GM19397 (cell line): ENCODE data around the gene PTPRB.

Experiments
- ATAC-seq: cut with Tn5 transposase; IDR thresholded peaks from one replicate; pipeline ENCODE4 v1.9.1; 2021; ENCODE audit warnings: mild to moderate bottlenecking, moderate library complexity; ENCODE audit not compliant: unreplicated experiment

Gene PTPRB

GRCh38 chr12:70644861-70645260, 7.6 kb upstream of the PTPRB start:
- no peak for ATAC-seq

DNA sequence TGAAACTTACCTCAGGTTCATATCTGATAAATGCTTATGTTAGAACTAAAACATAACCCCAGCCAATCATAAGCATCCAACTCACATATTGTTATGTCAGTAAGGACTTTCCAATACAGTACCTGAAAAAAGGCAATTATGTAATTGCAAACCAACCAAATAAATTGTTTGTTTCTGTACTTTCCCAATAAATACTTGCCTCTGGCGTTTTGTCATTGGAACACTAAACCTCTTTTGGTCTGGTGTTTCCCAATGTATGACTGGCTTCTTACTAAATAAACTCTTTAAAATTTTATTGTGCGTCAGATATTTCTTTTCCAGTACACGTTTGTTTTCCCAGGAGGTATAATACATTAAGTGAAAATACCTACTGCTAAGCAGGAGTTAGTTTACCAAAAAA, 6.7 kb upstream of the PTPRB start:
- ATAC-seq, result no peak

GRCh38 chr12:70641691-70642090, 4.5 kb upstream of the PTPRB start:
- no peak for ATAC-seq

- no peak for ATAC-seq
Measured at GRCh38 chr12:70640901-70641300, 3.7 kb upstream of the PTPRB start.

DNA sequence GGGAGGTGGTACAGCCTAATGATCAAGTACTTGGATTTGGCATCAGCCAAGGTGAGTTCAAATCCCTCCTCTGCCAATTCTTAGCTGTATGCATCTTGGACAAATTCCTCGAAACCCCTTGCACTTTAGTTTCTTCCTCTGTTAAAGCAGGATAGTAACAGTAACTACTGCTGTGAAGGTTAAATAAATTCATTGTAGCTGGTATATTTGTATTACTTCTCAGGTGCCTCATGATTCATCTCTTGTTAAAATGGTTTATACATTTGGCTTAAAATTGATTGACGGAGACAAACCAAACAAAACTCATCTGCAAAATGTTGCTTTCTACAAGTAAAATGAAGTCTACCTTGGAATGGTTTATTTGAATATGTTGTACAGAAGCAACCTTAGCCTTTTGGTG, 2.3 kb upstream of the PTPRB start:
- ATAC-seq, result no peak

- ATAC-seq, result no peak
Measured at GRCh38 chr12:70638639-70639360, 1.6 kb upstream of the PTPRB start.

DNA sequence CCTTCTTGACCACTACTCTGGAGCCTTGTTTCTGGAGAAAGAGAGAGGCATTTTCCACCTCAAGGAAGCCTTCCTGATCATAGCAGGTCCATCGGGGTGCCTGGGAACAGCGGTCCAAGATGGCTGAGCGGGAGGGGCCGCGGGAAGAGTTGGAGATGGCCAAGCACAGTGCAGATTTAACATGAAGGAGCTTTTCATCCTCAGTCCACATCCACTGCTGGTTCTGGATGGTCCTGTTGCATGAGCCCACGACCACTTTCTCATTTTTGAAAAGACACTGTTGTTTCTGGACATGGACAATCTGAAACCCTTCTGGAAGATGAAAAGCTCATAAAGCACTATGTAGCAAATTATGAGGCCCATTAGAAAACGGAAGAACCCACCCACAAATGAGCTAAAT, 1.5 kb downstream of the PTPRB start:
- no peak for ATAC-seq

DNA sequence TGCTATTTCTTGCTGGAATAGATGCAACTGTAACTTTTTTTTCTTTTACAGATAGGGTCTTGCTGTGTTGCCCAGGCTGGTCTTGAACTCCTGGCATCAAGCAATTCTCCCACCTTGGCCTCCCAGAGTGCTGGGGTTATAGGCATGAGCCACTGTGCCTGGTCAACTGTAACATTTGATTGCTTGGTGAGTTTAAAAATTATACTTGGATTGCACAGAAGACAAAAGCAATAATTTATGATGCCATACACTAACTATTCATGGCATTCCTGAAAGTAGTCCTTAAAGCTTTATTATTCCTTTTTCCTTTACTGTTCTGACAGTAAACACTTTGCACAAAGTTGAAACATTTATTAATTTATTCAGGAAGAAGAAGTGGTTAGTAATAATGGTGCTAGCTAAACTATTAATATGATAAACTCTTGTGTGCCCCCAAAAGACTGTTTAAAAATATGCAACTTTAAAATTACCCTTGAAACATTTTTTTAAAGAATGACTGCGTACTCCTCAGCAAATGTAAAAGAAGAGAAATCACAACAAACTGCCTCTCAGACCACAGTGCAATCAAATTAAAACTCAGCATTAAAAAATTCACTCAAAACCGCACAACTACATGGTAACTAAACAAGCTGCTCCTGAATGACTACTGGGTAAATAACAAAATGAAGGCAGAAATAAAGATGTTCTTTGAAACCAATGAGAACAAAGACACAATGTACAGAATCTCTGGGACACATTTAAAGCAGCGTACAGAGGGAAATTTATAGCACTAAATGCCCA, 8.3 kb downstream of the PTPRB start:
- ATAC-seq, result no peak

GRCh38 chr12:70627677-70628076, 9.6 kb downstream of the PTPRB start:
- ATAC-seq, result no peak

DNA sequence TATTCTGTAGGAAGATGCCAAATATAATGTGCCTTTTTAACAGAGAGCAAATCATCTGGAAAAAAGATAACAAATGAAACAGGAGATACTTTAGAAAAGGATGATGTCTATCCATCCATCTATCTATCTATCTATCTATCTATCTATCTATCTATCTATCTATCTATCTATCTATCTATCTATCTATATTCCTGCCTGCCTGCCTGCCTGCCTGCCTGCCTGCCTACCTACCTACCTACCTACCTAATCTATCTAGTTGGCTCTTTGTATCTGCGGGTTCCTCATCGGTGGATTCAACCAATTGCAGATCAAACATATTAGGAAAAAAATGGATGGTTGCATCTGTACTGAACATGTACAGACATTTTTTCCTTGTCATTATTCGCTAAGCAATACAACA, 11.0 kb downstream of the PTPRB start:
- no peak for ATAC-seq

GRCh38 chr12:70619471-70620152, 17.6 kb downstream of the PTPRB start:
- no peak for ATAC-seq

DNA sequence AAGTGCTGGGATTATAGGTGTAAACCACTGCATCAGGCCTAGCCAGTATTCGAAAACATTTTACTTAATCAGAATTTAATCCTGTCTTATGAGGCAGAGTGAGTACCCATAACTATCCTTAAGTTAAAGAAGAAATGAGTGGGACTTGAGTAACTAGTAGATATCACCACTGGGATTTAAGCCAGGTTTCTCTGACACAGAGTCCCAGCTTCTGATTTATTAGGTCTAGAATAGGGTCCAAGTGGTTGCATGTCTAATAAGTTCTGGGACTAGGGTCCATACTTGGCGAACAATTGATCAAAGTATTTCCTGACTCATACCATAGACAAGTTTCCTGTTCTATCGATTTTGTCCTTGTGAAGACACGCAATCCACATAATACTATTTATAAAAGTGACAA, 18.9 kb downstream of the PTPRB start:
- ATAC-seq, result no peak

DNA sequence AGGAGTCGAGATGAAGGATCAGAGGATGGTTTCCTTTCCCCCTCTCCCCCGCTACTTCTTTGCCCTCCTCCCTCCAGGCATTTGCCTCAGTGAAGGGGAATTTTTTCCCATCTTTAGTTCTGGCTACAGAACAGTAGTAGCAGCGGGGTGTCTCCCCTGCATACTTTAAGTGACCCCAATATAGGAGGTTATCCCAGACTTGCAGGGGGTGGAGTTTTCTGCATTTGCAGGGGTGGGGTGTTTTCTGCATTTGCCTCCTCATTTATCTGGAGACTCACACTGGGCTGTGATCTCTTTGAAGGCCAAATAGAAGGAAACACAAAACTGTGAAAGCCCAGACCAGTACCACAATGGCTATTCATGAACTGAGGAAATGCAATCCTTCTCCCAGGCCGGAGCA, 19.8 kb downstream of the PTPRB start:
- no peak for ATAC-seq

DNA sequence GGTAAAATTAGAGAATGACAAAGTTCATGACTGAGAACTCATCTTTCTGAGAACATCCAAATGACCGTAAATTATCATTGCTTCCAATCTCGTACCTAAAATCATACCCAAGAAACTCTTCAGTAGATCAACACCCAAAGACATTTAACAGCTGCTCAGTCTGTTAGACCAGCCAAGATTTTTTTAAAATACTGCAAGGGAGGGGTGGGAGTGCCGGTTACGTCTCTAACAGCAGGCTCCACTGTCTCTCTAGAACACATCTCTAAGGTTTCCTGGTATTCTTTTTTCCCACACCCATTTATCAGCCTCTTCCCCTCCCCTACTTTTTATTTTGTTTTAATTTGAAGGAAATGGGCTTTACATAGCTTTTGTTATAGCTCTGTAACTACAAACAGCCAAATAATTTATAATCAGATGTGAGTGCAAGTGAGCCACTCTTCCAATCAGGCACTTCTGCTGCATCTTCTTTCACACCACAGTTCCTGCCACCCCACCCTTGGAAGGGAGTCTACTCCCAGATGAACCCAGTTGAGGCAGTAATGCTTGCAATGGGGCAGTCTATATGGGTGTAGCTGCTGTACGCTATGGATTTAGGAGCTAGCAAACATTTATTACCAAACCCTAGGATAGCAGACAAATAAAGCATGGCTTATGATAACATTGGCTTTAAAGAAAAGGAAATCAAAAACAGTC, 21.9 kb downstream of the PTPRB start:
- no peak for ATAC-seq

DNA sequence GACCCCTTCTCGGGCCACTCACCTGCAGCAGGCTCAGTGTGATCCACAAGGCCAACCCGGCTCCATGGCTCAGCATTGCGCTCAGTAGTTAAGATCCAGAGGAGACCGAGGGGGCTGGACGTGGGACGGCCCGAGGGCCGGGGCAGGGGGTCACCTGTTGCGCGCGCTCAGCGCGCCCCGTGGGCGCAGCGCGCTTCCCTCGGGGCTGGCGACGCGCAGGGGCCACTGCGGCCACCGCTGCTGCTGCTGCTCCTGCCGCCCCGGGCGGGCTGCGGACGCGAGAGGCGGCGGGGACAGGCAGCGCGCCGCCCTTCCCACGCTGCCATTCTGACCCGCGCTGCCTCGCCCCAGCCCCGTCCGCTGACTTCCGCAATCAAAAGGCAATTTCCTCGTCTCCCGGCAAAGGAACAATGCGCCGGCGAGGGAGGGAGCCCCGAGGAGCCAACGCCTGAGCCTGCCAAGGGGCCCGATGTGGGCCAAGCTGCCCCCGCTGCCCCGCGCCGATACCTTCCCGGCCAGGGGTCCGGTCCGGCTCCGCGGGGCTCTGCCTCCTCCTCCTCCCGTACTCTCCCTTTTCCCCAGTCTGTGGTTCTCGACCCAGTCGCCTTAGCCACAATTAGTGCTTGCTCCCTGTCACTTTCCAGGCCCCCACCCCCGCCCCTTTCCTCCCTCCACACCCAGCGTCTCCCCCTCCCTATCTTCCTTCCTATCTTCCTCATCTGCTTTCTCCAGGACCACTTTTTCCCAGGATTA, 27.3 kb downstream of the PTPRB start:
- peak; percentile 54 for ATAC-seq

- ATAC-seq, result no peak
Measured at GRCh38 chr12:70609203-70609602, 28.0 kb downstream of the PTPRB start.

- no peak for ATAC-seq
Measured at GRCh38 chr12:70608184-70608583, 29.0 kb downstream of the PTPRB start.

GRCh38 chr12:70607107-70607506, 30.1 kb downstream of the PTPRB start:
- ATAC-seq, result no peak

- no peak for ATAC-seq
Measured at GRCh38 chr12:70605976-70606375, 31.3 kb downstream of the PTPRB start.

DNA sequence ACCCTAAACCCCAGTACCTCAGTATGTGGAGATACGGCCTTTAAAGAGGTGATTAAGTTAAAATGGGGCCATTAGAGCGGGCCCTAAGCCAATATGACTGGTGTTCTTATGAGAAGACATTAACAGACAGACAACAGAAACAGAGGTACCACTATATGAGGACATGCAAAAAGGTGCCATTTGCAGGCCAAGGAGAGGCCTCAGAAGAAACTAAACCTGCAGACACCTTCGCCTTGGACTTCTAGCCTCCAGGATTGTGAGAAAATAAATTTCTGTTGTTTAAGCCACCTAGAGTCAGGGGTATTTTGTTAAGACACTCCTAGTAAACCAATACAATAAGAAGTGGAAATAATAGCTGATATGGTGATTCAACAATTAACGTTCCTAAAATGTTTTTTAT, 32.6 kb downstream of the PTPRB start:
- no peak for ATAC-seq

DNA sequence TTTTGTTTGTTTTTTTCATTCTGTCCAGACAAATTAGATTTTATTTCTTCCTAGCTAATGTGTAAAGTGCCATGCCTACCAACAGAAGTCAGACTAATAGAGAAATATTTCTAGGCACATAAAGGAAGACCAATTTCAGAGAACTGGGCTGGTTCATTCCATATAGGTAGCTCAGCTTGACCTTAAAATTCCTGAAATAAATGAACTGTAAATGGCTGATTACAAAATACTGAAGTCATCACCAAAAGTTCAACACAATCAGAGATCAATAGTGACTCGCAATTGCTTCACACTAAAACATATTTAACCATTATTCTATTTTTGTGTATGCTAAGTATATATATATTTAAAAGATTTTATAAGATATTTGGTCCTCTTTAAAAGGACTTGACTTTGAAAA, 34.2 kb downstream of the PTPRB start:
- ATAC-seq, result no peak
